Mucosa of rectum (tissue), 2 donors: ENCODE data around the gene CCIN.

ENCODE experiments used
- H3K27ac ChIP-seq, 2 donors: one replicate each; pipeline ENCODE4 v1.7.0; 2013; ENCODE audit warnings: inconsistent platforms in 2 of 2, low read depth in 2 of 2, low read length in 2 of 2
- H3K27me3 ChIP-seq, 2 donors: one replicate each; pipeline ENCODE4 v1.7.0; 2013; ENCODE audit warnings: low read length in 2 of 2; ENCODE audit not compliant: control insufficient read depth in 2 of 2, insufficient read depth in 2 of 2
- H3K36me3 ChIP-seq, 2 donors: one replicate each; pipeline ENCODE4 v1.7.0; 2013; ENCODE audit warnings: low read length in 2 of 2; ENCODE audit not compliant: control insufficient read depth in 2 of 2, insufficient read depth in 2 of 2
- H3K4me1 ChIP-seq, 2 donors: one replicate each; pipeline ENCODE4 v1.7.0; 2013; ENCODE audit warnings: low read length in 2 of 2, mild to moderate bottlenecking in 1 of 2; ENCODE audit not compliant: control insufficient read depth in 2 of 2, insufficient read depth in 2 of 2
- H3K4me3 ChIP-seq, 2 donors: one replicate each; pipeline ENCODE4 v1.7.0; 2013; ENCODE audit warnings: low read length in 2 of 2
- H3K9ac ChIP-seq, 2 donors: one replicate each; pipeline ENCODE4 v1.7.0; 2013; ENCODE audit warnings: low read length in 2 of 2, low read depth in 1 of 2, mild to moderate bottlenecking in 1 of 2
- H3K9me3 ChIP-seq, 2 donors: one replicate each; pipeline ENCODE4 v1.7.0; 2013; ENCODE audit warnings: low read length in 2 of 2; ENCODE audit not compliant: control insufficient read depth in 2 of 2
- donor health status: healthy.
- donor health status: Normal muscosa, but diverticular disease.

CCIN gene

DNA sequence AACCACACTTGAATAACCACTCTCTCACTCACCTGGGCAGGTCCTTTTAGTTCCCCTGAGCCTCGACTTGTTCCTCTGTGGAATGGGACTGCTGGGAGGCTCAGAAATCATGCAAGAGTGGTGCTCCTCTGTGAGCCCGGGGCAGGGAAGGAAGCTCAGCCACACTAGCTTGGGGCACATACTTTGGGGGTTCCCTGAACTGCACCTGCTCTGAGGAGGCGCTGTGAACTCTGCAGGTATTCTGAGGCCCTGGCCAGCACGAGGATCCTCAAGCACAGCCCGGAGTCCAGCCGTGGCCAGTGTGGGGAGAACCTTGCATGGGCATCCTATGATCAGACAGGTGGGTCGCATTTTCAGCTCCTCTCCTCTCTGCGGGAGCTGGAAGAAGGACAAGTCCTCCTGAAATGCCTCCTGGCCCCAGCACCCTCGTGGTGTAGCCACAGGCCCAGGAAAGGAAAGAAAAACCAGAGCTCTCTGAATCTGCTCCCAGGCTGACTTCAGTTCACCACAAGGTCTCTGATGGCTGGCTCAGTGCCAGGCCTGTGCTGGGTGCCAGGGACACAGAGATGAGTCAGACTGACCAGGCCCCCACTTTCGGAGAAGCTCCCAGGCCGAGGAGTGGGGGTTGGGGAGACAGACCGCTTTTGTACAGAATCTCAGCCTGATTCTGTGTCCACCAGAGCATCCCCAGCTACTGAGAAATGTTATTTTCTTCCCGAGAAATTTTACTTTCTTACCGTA is 20.7 kb upstream of the CCIN start:
- no peaks in the 10 kb centered on the region for H3K27me3 ChIP-seq
- H3K27ac ChIP-seq: peak overlapping the region; percentile 64 to 70
- no peaks in the 10 kb centered on the region for H3K9me3 ChIP-seq
- peak overlapping the region in 1 of 2 donors; percentile 26 for H3K9ac ChIP-seq
- no peak overlapping the region for H3K4me3 ChIP-seq
- peaks cover 28 to 39% of the 10 kb centered on the region in 2 donors for H3K4me1 ChIP-seq
- H3K36me3 ChIP-seq: peaks cover 11 to 23% of the 10 kb centered on the region in 2 donors

DNA sequence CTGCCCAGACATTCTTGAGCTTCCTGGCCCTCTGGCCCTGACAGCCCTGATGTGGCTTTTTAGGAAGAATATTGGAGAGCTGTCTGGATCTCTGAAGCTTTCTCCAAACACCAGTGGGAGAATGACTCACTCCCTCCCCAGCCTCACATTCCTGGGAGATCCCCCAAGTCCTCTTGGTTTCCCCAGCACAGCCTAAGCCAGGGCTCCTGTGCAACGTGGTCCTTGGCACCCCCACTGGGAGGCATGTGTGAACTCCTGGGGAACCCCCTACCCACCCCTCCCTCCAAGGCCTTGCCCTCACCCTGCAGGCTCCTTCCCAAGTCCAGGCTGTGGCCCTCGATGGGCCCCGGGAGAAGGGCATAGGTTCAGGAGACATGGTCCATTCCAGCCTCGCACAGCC is 20.0 kb upstream of the CCIN start:
- H3K9me3 ChIP-seq: no peaks in the 10 kb centered on the region
- H3K4me1 ChIP-seq: peaks cover 30 to 36% of the 10 kb centered on the region in 2 donors
- H3K4me3 ChIP-seq: no peak overlapping the region
- peaks cover 11 to 23% of the 10 kb centered on the region in 2 donors for H3K36me3 ChIP-seq
- no peak overlapping the region for H3K9ac ChIP-seq
- no peaks in the 10 kb centered on the region for H3K27me3 ChIP-seq
- H3K27ac ChIP-seq: peak overlapping the region; percentile 64 to 70

DNA sequence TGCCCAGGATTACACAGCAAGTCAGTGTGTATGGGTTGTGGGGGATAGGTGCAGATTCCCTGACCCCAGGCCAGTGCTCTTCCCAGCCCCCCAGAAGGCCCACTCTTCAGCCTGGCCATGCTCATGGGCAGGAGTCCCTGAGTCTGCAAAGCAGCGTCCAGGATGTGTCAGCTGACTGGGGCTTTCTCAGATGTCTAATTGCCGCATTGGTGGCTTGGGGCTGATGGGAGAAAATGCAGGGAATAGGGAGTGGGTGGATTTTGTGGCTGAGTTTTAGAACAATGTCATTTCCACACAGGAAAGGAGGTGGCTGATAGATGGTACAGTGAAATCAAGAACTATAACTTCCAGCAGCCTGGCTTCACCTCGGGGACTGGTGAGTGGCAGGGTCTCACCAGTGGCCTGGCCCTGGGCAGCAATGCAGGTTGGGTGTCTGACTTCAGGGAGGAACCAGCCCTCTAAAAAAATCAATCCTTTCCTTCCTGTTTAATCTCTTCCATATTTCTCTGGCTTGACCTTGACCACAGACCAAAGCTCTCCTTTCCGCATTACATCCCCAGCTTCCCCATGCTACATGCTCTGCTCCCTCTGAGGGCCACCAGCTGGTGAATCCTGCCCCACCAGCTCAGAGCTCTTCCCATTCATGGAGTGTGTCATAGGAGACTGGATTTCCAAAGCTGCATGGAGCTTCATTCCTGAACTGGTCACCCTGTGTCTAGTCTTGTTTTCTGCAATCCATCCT is 18.4 kb upstream of the CCIN start:
- Histone ChIP-seq H3K36me3 (peaks cover 11 to 18% of the 10 kb centered on the region in 2 donors), H3K27ac (peak overlapping the region in 1 of 2 donors; percentile 80), H3K9ac (no peak overlapping the region), H3K4me1 (peaks cover 32 to 37% of the 10 kb centered on the region in 2 donors), H3K9me3 (no peaks in the 10 kb centered on the region), H3K4me3 (no peak overlapping the region), H3K27me3 (no peaks in the 10 kb centered on the region)

DNA sequence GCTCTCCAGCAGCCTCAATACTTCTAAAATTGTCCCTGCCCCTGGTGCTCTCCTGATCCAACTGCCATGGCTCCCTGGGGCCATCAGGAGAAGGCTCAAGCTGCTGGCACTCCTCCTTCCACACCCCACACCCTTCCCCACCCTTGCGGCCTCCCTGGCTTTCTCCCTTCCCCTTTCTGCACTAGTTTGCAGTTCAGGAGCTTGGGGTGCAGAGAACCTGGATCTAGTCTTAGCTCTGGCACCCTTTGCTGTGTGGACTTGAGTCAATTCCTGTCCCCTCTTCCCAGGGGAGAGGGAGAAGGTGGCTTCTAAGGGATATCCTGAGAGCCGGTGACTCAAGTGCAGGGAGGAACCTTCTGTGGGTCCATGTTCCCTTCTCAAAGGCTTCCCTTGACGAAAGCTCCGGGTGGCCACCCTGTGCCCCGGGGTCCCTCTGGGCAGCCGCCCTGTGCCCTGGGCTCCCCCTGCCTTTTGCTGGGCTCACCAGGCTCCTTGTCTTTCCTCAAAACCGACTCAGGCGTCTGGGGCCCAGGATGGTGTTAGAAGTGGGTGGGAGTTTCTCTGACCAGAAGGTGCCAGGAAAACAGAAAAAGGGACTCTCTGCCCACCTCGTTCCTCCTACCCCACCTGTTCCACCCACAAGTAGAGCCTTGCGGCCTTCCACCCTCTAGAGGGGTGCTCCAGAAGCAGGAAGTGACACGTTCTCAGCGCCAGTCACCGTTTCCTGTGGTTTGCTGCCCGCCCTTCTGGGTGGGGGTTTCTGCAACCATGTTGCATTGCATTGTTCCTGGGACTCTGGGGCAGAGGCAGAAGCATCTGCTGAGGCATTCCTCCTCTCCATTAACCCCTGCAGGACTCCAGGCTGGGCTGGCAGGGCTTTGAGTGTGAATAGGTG is 17.6 kb upstream of the CCIN start:
- Histone ChIP-seq H3K4me1 (peaks cover 32 to 37% of the 10 kb centered on the region in 2 donors), H3K9me3 (no peaks in the 10 kb centered on the region), H3K36me3 (peaks cover 15 to 18% of the 10 kb centered on the region in 2 donors), H3K9ac (peak overlapping the region in 1 of 2 donors; percentile 38), H3K27ac (peak overlapping the region; percentile 57 to 80), H3K4me3 (peak overlapping the region in 1 of 2 donors; percentile 23), H3K27me3 (no peaks in the 10 kb centered on the region)

DNA sequence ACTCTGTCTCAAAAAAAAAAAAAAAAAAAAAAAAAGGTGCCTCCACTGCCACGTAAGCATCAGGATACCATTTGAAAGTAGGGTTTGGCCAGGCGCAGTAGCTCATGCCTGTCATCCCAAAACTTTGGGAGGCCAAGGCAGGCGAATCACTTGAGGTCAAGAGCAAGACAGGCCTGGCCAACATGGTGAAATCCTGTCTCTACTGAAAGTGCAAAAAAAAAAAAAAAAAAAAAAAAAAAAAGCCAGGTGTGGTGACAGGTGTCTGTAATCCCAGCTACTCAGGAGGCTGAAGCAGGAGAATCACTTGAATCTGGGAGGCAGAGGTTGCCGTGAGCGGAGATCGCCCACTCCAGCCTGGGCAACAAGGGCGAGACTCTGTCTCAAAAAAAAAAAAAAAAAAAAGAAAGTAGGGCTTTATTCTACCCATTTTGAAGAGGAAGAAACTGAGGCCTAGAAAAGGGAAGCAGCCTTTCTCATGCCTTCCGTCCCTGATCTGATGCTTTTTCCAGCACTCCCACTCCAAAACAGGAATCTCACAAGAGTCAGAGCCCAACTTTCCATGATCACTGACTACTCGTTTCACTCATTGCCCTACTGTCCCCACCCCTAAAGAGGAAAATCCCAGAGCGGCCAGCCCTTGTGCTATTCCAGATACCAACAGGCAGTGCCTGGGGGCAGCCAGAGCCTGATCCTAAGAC is 16.3 kb upstream of the CCIN start:
- H3K27ac ChIP-seq: peak overlapping the region in 1 of 2 donors; percentile 5
- H3K27me3 ChIP-seq: no peaks in the 10 kb centered on the region
- H3K9me3 ChIP-seq: no peaks in the 10 kb centered on the region
- H3K36me3 ChIP-seq: peaks cover 17 to 18% of the 10 kb centered on the region in 2 donors
- H3K4me1 ChIP-seq: peaks cover 29 to 35% of the 10 kb centered on the region in 2 donors
- no peak overlapping the region for H3K9ac ChIP-seq
- no peak overlapping the region for H3K4me3 ChIP-seq

DNA sequence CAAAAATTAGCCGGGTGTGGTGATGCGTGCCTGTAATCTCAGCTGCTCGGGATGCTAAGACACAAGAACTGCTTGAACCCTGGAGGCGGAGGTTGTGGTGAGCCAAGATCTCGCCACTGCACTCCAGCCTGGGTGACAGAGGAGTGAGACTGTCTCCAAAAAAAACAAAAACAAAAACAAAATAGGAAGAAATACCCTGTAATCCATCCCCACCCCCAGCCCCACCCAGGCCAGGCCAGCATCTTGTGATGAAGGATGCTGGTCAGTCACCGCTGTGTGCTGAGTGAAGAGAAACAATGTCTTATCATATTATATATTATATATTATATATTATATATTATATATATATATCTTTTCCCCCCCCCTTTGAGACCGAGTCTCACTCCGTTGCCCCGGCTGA is 15.4 kb upstream of the CCIN start:
- Histone ChIP-seq H3K27me3 (no peaks in the 10 kb centered on the region), H3K36me3 (peaks cover 17 to 18% of the 10 kb centered on the region in 2 donors), H3K9ac (no peak overlapping the region), H3K27ac (no peak overlapping the region), H3K4me1 (peaks cover 25 to 29% of the 10 kb centered on the region in 2 donors), H3K4me3 (no peak overlapping the region), H3K9me3 (no peaks in the 10 kb centered on the region)

DNA sequence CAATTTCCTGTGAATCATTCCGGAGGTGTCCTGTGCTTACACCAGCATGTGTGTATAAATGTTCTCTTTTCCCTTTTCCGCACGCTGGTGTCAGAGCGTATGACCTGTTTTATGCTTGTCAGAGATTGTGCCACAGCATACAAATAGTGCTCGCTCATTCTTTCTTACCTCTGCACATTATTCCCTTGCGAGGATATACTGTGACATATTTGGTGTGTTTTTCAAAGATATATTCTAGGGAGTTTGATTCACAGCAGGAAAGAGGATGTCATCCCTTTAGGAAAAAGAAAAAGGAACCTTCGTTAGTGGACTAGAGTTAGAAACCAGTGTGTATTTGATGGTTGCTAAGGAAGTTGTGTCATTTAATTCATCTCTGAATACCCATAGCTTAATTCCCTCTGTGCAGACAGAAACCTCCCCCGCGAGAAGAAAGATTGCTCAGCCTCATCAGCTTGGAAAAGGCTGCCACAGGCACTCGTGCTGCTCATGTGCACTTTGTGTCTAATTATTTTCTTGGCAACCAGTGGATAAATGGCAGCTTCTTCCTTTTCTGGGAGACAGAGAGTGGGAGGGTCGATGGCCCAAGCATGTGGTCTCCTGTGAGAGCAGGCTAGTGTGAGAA is 14.7 kb upstream of the CCIN start:
- Histone ChIP-seq H3K27me3 (no peaks in the 10 kb centered on the region), H3K36me3 (peaks cover 15 to 17% of the 10 kb centered on the region in 2 donors), H3K4me3 (no peak overlapping the region), H3K4me1 (peaks cover 20 to 22% of the 10 kb centered on the region in 2 donors), H3K9ac (no peak overlapping the region), H3K9me3 (no peaks in the 10 kb centered on the region), H3K27ac (peak overlapping the region; percentile 45 to 75)

DNA sequence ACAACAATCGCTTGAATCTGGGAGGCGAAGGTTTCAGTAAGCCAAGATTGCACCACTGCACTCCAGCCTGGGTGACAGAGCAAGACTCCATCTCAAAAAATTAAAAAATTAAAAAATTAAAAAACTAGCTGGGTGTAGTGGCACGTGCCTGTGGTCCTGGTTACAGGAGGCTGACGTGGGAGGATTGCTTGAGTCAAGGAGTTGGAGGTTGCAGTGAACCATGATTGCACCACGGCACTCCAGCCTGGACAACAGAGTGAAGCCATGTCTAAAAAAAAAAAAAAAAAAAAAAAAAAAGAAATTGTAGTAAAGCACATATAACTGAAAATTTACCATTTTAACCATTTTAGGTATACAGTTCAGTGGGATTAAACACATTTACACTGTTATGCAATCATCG is 13.1 kb upstream of the CCIN start:
- Histone ChIP-seq H3K27me3 (no peaks in the 10 kb centered on the region), H3K36me3 (peaks cover 5 to 10% of the 10 kb centered on the region in 2 donors), H3K9ac (no peak overlapping the region), H3K4me1 (peaks cover 12 to 13% of the 10 kb centered on the region in 2 donors), H3K4me3 (no peak overlapping the region), H3K9me3 (no peaks in the 10 kb centered on the region), H3K27ac (no peak overlapping the region)

DNA sequence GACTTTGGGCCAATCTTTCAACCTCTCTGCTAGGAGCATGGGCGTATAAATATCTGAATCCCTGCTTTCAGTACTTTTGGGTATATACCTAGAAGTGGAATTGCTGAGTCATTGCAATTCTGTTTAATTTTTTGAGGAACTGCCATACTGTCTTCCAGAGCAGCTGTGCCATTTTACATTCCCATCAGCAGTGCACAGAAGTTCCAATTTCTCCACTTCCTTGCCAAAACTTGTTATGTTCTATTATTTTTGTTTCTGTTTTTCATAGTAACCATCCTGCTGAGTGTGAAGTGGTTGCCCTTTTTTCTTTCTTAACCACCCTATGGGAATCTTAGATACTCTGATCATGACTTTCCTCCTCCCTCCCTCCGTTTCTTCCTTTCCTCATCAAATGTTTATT is 11.1 kb upstream of the CCIN start:
- Histone ChIP-seq H3K27ac (peak overlapping the region; percentile 2 to 45), H3K9ac (no peak overlapping the region), H3K9me3 (no peaks in the 10 kb centered on the region), H3K27me3 (no peaks in the 10 kb centered on the region), H3K4me1 (peaks cover 6 to 8% of the 10 kb centered on the region in 2 donors), H3K4me3 (no peak overlapping the region), H3K36me3 (peaks cover 7 to 10% of the 10 kb centered on the region in 2 donors)
